Stomach (tissue), 9 donors: ENCODE data around the gene TBCC. TPM values are rescaled to one million over a fixed set of nuclear protein-coding genes. Genes with fewer than 3 reads are reported as not detected.

Source experiments
- DNase-seq, 2 donors: peaks; one replicate each; pipeline versions ENCODE4 v3.0.0 to v3.0.0-alpha.2; 2013 to 2019
- H3K27ac ChIP-seq, 5 donors: fragments of 200-600 bp in 4 of 5; sonication (generic) in 4 of 5; one replicate each; pipeline ENCODE4 v1.5.1; 2013 to 2019; ENCODE audit warnings: mild to moderate bottlenecking in 1 of 5, moderate library complexity in 1 of 5
- H3K27me3 ChIP-seq, 3 donors: fragments of 200-600 bp; sonication (generic); one replicate each; pipeline ENCODE4 v1.5.1; 2017 to 2019; ENCODE audit warnings: mixed run types in 1 of 3
- H3K36me3 ChIP-seq, 4 donors: fragments of 200-600 bp; sonication (generic); 1 replicate in 3 of 4; 2 replicates in 1 of 4; pipeline ENCODE4 v1.5.1; 2016 to 2019
- H3K4me1 ChIP-seq, 4 donors: fragments of 200-600 bp; sonication (generic); one replicate each; pipeline ENCODE4 v1.5.1; 2016 to 2019
- H3K4me3 ChIP-seq, 4 donors: fragments of 200-600 bp; sonication (generic) in 3 of 4; one replicate each; pipeline ENCODE4 v1.5.1; 2016 to 2019; ENCODE audit warnings: mild to moderate bottlenecking in 1 of 4
- H3K9me3 ChIP-seq, 4 donors: fragments of 200-600 bp; sonication (generic); one replicate each; pipeline ENCODE4 v1.5.1; 2016 to 2019
- EP300 ChIP-seq: sonication (generic); formaldehyde crosslinking; IDR thresholded peaks from one replicate; pipeline ENCODE4 v1.6.1; 2017; ENCODE audit warnings: antibody characterized with exemption
- POLR2A ChIP-seq, 4 donors: fragments of 450-650 bp; IDR thresholded peaks; one replicate each; pipeline ENCODE4 v1.6.1; 2016; ENCODE audit warnings: antibody characterized with exemption in 4 of 4, control low read depth in 2 of 4, mild to moderate bottlenecking in 1 of 4, moderate library complexity in 1 of 4
- POLR2AphosphoS5 ChIP-seq, 3 donors: sonication (generic); formaldehyde crosslinking; IDR thresholded peaks; one replicate each; pipeline ENCODE4 v1.6.1; 2016; ENCODE audit warnings: antibody characterized with exemption in 3 of 3
- WGBS, 5 donors: extraction: QIAGEN DNeasy Blood & Tissue Kit in 3 of 5; methylation state at CpG; one replicate each; pipeline versions ENCODE4 v1.1.5 to v1.1.7; 2013 to 2018; 5-methylcytosine and 5-hydroxymethylcytosine counted together
- intact Hi-C: fragments of 100-400 bp; cut with DNase I; formaldehyde crosslinking; loops from one replicate; pipeline ENCODE4 v1.15.1; 2023; ENCODE audit warnings: low total_unique reads
- polyA plus RNA-seq, 3 donors: library from polyadenylated mRNA; stranded (reverse); fragments of 200-250 nt; gene quantifications; one replicate each; pipeline ENCODE4 v1.2.3, GENCODE V29; 2013
- total RNA-seq, 5 donors: library from RNA; depleted of rRNA; stranded (reverse); fragments of >200 nt; gene quantifications; one replicate each; pipeline versions ENCODE4 v1.1.0 to v1.2.3, GENCODE V29; 2014 to 2016
- TF ChIP-seq, protein P1 (sequence below), 7 experiments: fragments of 450-650 bp in 4 of 7; fragments of 200-600 bp in 3 of 7; sonication (generic) in 3 of 7; IDR thresholded peaks; one replicate each; pipeline ENCODE4 v1.5.1; 2016 to 2019; ENCODE audit warnings: antibody characterized with exemption in 7 of 7, control low read depth in 2 of 7, mild to moderate bottlenecking in 1 of 7
- donor health status: healthy with polysubstance abuse.
- donor health status: Bipolar disorder and iron deficiency.
- donor health status: healthy.

TBCC gene
- total and polyA plus RNA-seq, 8 donors = 14.2 to 33.0 (median 18.2) TPM

- Histone ChIP-seq H3K27ac (no peak overlapping the region), H3K36me3 (peaks cover 0 to 12% (median 0%) of the 10 kb centered on the region in 4 donors), H3K27me3 (no peaks in the 10 kb centered on the region), H3K4me3 (no peak overlapping the region), H3K4me1 (peaks cover 0 to 23% (median 12%) of the 10 kb centered on the region in 4 donors), H3K9me3 (no peaks in the 10 kb centered on the region)
- DNase-seq = no peak
- intact Hi-C loops = no loop called here
- WGBS, 5 donors = 95 to 100% (median 97%) methylated on average over 4 of the region's 4 CpGs
- TF ChIP-seq POLR2A (IDR thresholded peaks at IDR 0.05) = no peak
- no peak for TF ChIP-seq POLR2AphosphoS5 (IDR thresholded peaks at IDR 0.05)
- TF ChIP-seq EP300 = no peak
- TF ChIP-seq, protein P1, sequence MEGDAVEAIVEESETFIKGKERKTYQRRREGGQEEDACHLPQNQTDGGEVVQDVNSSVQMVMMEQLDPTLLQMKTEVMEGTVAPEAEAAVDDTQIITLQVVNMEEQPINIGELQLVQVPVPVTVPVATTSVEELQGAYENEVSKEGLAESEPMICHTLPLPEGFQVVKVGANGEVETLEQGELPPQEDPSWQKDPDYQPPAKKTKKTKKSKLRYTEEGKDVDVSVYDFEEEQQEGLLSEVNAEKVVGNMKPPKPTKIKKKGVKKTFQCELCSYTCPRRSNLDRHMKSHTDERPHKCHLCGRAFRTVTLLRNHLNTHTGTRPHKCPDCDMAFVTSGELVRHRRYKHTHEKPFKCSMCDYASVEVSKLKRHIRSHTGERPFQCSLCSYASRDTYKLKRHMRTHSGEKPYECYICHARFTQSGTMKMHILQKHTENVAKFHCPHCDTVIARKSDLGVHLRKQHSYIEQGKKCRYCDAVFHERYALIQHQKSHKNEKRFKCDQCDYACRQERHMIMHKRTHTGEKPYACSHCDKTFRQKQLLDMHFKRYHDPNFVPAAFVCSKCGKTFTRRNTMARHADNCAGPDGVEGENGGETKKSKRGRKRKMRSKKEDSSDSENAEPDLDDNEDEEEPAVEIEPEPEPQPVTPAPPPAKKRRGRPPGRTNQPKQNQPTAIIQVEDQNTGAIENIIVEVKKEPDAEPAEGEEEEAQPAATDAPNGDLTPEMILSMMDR (IDR thresholded peaks at IDR 0.05) = no peak
These were observed 23.1 kb upstream of the TBCC start for GRCh38 chr6:42769051-42769450.

DNA sequence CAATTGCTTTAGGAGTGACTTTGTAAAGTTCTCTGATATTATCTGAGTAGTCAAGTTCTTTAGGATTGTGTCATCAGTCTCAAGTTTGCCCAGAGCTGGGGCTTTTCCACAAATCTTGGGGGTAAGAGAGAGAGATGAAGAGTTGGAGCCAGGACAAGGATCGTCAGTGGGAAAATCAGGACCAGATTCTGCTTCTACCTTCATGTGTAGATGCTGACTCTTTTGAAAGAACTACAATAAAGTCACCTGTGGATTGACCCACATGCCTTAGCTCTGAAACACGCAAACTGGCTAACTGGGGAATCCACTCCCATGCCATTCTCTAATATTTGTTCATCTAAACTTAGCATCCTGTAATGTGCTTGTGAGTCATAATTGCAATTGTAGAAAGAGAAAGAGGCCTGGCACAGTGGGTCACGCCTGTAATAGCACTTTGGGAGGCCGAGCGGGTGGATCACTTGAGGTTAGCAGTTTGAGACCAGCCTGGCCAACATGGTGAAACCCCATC lies 20.3 kb upstream of the TBCC start:
- H3K9me3 ChIP-seq = no peaks in the 10 kb centered on the region
- no peak overlapping the region for H3K27ac ChIP-seq
- WGBS, 5 donors = 82 to 94% (median 91%) methylated on average over 5 of the region's 5 CpGs
- no peak overlapping the region for H3K4me3 ChIP-seq
- no peaks in the 10 kb centered on the region for H3K27me3 ChIP-seq
- intact Hi-C loops = no loop called here
- peaks cover 0 to 9% (median 7%) of the 10 kb centered on the region in 4 donors for H3K4me1 ChIP-seq
- H3K36me3 ChIP-seq = peaks cover 0 to 12% (median under 1%) of the 10 kb centered on the region in 4 donors
- TF ChIP-seq, protein P1 (IDR thresholded peaks at IDR 0.05) = no peak
- TF ChIP-seq POLR2A (IDR thresholded peaks at IDR 0.05) (no peak), EP300 (no peak), POLR2AphosphoS5 (IDR thresholded peaks at IDR 0.05) (no peak)
- no peak for DNase-seq

DNA sequence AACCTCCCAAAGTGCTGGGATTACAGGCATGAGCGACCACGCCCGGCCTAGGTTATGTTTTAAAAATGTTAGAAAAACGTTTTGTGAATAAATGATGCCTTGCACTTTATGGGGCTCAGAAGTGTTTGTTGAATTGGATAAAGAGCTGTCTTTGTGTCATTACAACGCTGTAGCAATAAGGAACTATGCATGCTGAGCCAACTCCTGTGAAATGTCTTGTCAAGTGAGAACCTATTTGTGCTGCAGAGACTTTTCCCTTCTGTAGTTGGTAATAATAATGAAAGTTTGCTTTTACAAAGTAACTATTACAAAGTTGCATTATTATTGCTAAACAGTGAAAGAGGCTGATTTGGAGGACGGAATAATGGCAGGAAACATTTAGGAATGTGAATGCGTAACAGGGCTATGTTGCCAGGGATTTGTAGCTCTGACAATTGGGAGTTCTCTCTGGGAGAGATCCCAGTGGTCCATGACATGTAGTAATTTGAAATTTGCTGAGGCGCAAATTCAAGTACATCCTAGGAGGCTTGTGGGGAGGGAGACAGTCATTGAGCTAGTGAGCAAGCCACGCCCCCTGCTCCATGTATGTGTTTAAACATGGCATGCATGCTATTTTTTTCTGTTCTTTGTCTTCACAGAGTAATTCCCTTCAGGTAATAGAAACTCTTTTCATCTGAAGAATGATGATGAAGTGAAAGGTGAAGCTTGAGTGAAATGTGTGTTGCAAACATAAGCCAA lies 19.2 kb upstream of the TBCC start:
- TF ChIP-seq POLR2A (IDR thresholded peaks at IDR 0.05) (no peak), POLR2AphosphoS5 (IDR thresholded peaks at IDR 0.05) (no peak), EP300 (no peak)
- TF ChIP-seq, protein P1 (IDR thresholded peaks at IDR 0.05) = no peak
- H3K4me3 ChIP-seq = no peak overlapping the region
- H3K27ac ChIP-seq = no peak overlapping the region
- peak in 1 of 2 donors; percentile 18 for DNase-seq
- H3K36me3 ChIP-seq = peaks cover 0 to 18% (median 5%) of the 10 kb centered on the region in 4 donors
- no peaks in the 10 kb centered on the region for H3K4me1 ChIP-seq
- intact Hi-C loops = no loop called here
- H3K27me3 ChIP-seq = no peaks in the 10 kb centered on the region
- H3K9me3 ChIP-seq = no peaks in the 10 kb centered on the region
- 85 to 92% (median 86%) methylated on average over 9 of the region's 9 CpGs for WGBS, 5 donors

- Histone ChIP-seq H3K27ac (no peak overlapping the region), H3K36me3 (peaks cover 0 to 31% (median 15%) of the 10 kb centered on the region in 4 donors), H3K27me3 (no peaks in the 10 kb centered on the region), H3K4me1 (no peaks in the 10 kb centered on the region), H3K4me3 (no peak overlapping the region), H3K9me3 (no peaks in the 10 kb centered on the region)
- intact Hi-C loops = no loop called here
- WGBS, 5 donors = 47 to 68% (median 58%) methylated on average over 3 of the region's 3 CpGs
- no peak for DNase-seq
- TF ChIP-seq POLR2A (IDR thresholded peaks at IDR 0.05) (no peak), EP300 (no peak), POLR2AphosphoS5 (IDR thresholded peaks at IDR 0.05) (no peak)
- TF ChIP-seq, protein P1 (IDR thresholded peaks at IDR 0.05) = no peak
These were observed 17.0 kb upstream of the TBCC start for GRCh38 chr6:42762950-42763349.
